ENCODE data around the gene VIPR2.

GRCh38 chr7:159013825-159014289, 130.8 kb downstream of the VIPR2 start:
- TF ChIP-seq POLR2A (IDR thresholded peaks at IDR 0.05) = no peak
- TF ChIP-seq EP300 (IDR thresholded peaks at IDR 0.05) = no peak
- TF ChIP-seq, protein P1, sequence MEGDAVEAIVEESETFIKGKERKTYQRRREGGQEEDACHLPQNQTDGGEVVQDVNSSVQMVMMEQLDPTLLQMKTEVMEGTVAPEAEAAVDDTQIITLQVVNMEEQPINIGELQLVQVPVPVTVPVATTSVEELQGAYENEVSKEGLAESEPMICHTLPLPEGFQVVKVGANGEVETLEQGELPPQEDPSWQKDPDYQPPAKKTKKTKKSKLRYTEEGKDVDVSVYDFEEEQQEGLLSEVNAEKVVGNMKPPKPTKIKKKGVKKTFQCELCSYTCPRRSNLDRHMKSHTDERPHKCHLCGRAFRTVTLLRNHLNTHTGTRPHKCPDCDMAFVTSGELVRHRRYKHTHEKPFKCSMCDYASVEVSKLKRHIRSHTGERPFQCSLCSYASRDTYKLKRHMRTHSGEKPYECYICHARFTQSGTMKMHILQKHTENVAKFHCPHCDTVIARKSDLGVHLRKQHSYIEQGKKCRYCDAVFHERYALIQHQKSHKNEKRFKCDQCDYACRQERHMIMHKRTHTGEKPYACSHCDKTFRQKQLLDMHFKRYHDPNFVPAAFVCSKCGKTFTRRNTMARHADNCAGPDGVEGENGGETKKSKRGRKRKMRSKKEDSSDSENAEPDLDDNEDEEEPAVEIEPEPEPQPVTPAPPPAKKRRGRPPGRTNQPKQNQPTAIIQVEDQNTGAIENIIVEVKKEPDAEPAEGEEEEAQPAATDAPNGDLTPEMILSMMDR (IDR thresholded peaks at IDR 0.05) = no peak
